Measurements from ENCODE around the gene PNPLA8. TPM values are rescaled to one million over a fixed set of nuclear protein-coding genes. Genes with fewer than 3 reads are reported as not detected.

PNPLA8 gene
- total and polyA plus RNA-seq, 11 donors, result 12.5 to 61.5 (median 32.8) TPM

DNA sequence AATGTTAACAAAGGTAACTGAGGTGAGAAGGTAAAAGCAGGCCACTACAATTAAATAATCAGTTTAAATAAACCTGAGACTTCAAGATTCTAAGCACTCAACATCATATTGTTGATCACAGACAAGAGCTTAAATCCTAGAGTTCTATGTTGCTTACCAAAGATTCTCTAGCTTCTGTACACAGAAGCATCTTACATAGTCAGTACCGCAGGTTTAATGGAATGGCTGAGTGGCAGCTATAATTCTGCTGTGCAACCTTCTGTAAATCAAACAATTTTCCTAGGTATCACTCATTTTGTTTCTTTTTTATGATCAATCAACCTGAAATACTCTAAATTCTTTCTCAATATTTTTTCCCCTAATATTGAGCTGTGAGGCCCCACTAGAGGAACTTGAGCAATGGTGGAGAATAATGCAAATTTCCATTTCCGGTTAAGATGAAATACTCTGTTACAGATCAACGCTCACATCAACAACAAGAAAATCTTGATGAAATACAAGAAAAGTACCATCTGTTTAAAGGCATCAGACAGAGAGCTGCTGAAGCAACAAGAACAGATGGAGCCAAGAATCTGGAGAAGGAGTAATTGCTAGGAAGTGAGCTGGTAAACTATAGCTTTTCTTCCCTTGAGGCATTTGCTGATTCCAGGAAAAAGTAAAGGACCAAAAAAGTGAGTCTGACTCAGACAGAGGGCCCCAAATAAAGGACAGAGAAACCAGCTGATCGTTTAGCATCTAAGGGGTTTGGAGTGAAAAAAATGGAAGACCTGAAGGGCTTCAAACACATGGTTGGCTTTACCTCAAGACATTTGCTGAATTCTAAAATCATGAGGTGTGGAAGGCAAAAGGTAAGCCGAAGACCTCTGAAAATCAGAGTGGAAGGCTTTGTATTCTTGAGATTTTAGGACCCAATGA lies 22.6 kb downstream of the PNPLA8 start:
- Histone ChIP-seq H3K9me3 (no peaks in the 10 kb centered on the region), H3K27ac (peak overlapping the region in 1 of 12 donors; percentile 7), H3K4me1 (peaks cover 0 to 11% (median 0%) of the 10 kb centered on the region in 12 donors), H3K27me3 (no peaks in the 10 kb centered on the region), H3K4me3 (no peak overlapping the region), H3K36me3 (peaks cover 0 to 69% (median 56%) of the 10 kb centered on the region in 9 donors)
- no peak for DNase-seq
- 78 to 83% (median 78%) methylated on average over 5 of the region's 5 CpGs for WGBS, 4 donors
- ATAC-seq, result peak in 2 of 4 donors; percentile 20 to 69
- no peak for TF ChIP-seq POLR2A (IDR thresholded peaks at IDR 0.05)
- TF ChIP-seq, protein P1, sequence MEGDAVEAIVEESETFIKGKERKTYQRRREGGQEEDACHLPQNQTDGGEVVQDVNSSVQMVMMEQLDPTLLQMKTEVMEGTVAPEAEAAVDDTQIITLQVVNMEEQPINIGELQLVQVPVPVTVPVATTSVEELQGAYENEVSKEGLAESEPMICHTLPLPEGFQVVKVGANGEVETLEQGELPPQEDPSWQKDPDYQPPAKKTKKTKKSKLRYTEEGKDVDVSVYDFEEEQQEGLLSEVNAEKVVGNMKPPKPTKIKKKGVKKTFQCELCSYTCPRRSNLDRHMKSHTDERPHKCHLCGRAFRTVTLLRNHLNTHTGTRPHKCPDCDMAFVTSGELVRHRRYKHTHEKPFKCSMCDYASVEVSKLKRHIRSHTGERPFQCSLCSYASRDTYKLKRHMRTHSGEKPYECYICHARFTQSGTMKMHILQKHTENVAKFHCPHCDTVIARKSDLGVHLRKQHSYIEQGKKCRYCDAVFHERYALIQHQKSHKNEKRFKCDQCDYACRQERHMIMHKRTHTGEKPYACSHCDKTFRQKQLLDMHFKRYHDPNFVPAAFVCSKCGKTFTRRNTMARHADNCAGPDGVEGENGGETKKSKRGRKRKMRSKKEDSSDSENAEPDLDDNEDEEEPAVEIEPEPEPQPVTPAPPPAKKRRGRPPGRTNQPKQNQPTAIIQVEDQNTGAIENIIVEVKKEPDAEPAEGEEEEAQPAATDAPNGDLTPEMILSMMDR (IDR thresholded peaks at IDR 0.05), result no peak
- intact Hi-C loops (cut with DNase I), result loop anchor here in 2 of 10 donors (5.0 kb wide), 2 partner anchors 51 to 321 kb away; no protein-coding TSS in a partner anchor

DNA sequence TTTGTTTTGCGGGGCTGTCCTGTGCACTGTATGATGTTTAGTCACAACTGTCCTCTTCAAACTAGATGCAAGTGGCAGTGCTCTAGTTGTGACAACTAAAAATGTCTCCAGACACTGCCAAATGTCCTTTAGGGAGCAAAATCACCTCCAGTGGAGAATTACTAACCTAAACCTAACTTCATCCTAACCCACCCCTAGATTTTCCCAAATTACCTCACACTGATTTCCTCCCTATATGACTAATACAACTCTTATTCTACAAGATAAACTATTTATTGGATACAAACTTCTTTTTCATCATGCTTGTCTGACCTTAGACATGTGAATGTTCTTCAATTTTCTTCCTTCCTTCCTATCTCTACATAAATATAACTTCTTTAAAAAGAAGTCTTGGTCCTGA lies 26.4 kb downstream of the PNPLA8 start:
- ATAC-seq (no peak), DNase-seq (no peak)
- Histone ChIP-seq H3K36me3 (peaks cover 0 to 92% (median 72%) of the 10 kb centered on the region in 9 donors), H3K4me3 (no peak overlapping the region), H3K27me3 (no peaks in the 10 kb centered on the region), H3K27ac (no peak overlapping the region), H3K4me1 (peaks cover 0 to 11% (median 0%) of the 10 kb centered on the region in 12 donors), H3K9me3 (no peaks in the 10 kb centered on the region)
- 81 to 91% (median 87%) methylated on average over 1 of the region's 1 CpG for WGBS, 4 donors
- intact Hi-C loops (cut with DNase I), result loop anchor here in 4 of 10 donors (5.0 kb wide), 2 partner anchors 312 to 317 kb away; no protein-coding TSS in a partner anchor
- no peak for TF ChIP-seq POLR2A (IDR thresholded peaks at IDR 0.05)
- TF ChIP-seq, protein P1 (IDR thresholded peaks at IDR 0.05), result no peak

DNA sequence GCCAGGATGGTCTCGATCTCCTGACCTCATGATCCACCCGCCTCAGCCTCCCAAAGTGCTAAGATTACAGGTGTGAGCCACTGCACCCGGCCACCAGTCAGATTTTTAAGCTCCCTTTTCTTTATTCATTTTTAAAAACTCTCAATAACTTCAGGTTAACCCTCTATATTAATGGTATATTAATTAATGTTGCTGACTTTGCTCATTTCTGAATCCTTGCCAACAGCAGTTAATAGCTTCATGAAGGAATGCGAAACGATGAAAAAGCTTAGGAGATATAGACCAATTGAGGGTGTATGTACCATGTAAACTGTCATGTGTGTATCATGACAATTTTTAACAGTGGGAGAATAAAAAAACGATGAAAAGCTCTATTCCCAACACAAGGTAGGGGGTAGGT lies 27.5 kb downstream of the PNPLA8 start:
- intact Hi-C loops (cut with DNase I), result loop anchor here in 4 of 10 donors (5.0 kb wide), 2 partner anchors 311 to 316 kb away; no protein-coding TSS in a partner anchor
- Histone ChIP-seq H3K9me3 (no peaks in the 10 kb centered on the region), H3K27me3 (no peaks in the 10 kb centered on the region), H3K4me3 (no peak overlapping the region), H3K27ac (no peak overlapping the region), H3K4me1 (peaks cover 0 to 6% (median 0%) of the 10 kb centered on the region in 12 donors), H3K36me3 (peaks cover 0 to 98% (median 77%) of the 10 kb centered on the region in 9 donors)
- WGBS, 4 donors, result 77 to 86% (median 82%) methylated on average over 6 of the region's 6 CpGs
- TF ChIP-seq POLR2A (IDR thresholded peaks at IDR 0.05), result no peak
- TF ChIP-seq, protein P1 (IDR thresholded peaks at IDR 0.05), result no peak
- DNase-seq (no peak), ATAC-seq (no peak)

DNA sequence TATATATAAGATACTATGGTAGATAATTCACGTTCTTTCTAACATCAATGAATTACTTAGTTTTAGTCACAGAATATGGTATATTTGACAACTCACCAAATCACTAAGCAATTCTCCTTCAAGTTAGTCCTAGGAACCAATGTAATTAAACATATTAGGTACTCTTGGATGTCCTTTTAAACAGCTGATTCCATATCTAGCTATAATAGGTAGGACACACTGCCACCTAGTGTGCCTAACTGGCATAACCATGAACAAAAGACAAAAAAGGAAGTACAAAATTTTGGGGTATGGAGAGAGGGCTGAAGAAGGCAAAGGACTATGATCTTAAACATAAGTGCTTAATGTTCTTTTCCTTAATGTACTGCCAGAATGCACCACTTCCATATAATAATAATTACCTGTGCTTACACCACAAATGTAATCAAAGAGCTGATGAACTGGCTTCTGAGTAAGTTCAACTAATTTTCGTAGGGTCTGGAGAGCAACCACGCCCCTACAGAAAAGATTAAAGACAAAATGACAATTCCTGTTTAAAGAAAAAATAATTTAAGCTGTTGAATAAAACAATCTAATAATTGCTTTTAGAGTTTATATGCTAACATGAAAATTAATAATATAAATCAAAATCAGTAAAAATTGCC lies 28.7 kb downstream of the PNPLA8 start:
- intact Hi-C loops (cut with DNase I), result loop anchor here in 9 of 10 donors (2.0 to 5.0 kb wide), 4 partner anchors 310 to 316 kb away; no protein-coding TSS in a partner anchor
- no peak overlapping the region for H3K4me3 ChIP-seq
- no peak for TF ChIP-seq POLR2A (IDR thresholded peaks at IDR 0.05)
- TF ChIP-seq, protein P1 (IDR thresholded peaks at IDR 0.05), result peak; percentile 71 to 94 (median 82)
- peaks cover 0 to 96% (median 69%) of the 10 kb centered on the region in 9 donors for H3K36me3 ChIP-seq
- DNase-seq (peak in 2 of 5 donors; percentile 12 to 22), ATAC-seq (peak in 2 of 4 donors; percentile 52 to 61)
- no peak overlapping the region for H3K27ac ChIP-seq
- H3K4me1 ChIP-seq, result no peaks in the 10 kb centered on the region
- H3K27me3 ChIP-seq, result no peaks in the 10 kb centered on the region
- H3K9me3 ChIP-seq, result no peaks in the 10 kb centered on the region
- 90 to 91% (median 90%) methylated on average over 3 of the region's 3 CpGs for WGBS, 4 donors

Data from heart left ventricle (tissue), 16 donors.